ENCODE data around the gene USP13.

- TF ChIP-seq CTCF (IDR thresholded peaks at IDR 0.05), result no peak
- TF ChIP-seq REST (IDR thresholded peaks at IDR 0.05; ENCODE audit: insufficient read depth in 1 of 2, low read depth in 2 of 2, low read length in 1 of 2), result no peak
- TF ChIP-seq POLR2AphosphoS5 (IDR thresholded peaks at IDR 0.05; ENCODE audit: low read depth, low read length), result no peak
Measured at GRCh38 chr3:179729981-179730380, 77.1 kb downstream of the USP13 start.
